GM12878 (cell line): ENCODE results near the gene PRRG4. TPM values are rescaled to one million over a fixed set of nuclear protein-coding genes. Genes with fewer than 3 reads are reported as not detected.

Experiments used
- ATAC-seq: fragments of 200-7000 bp; cut with Tn5 transposase; 3 replicates; pipeline ENCODE4 v1.9.1; 2020; ENCODE audit warnings: mild to moderate bottlenecking, moderate library complexity
- Bru-seq: library from RNA; stranded (reverse); fragments of 400-500 nt; gene quantifications from one replicate; lab custom pipeline; 2021; lab: Mats Ljungman, UMichigan
- BruChase-seq, 2 experiments: library from RNA; stranded (reverse); fragments of 400-500 nt; gene quantifications; one replicate each; lab custom pipeline; 2021; lab: Mats Ljungman, UMichigan
- BruUV-seq: library from RNA; stranded (reverse); fragments of 400-500 nt; replicated peaks from 2 replicates; lab custom pipeline; 2021; lab: Mats Ljungman, UMichigan
- CTCF ChIA-PET: fragments of 300-600 bp; sonication (Branson Sonifier 250); formaldehyde crosslinking; extraction: SDS; loops from one replicate; lab custom pipeline; 2021; ENCODE audit warnings: inconsistent platforms; lab: Yijun Ruan, JAX
- POLR2A ChIA-PET: fragments of 350-600 bp; formaldehyde crosslinking; extraction: SDS; loops from one replicate; lab custom pipeline; 2021; ENCODE audit warnings: inconsistent platforms; lab: Charles Lee
- RAD21 ChIA-PET: fragments of 300-600 bp; sonication (Branson Sonifier 250); formaldehyde crosslinking; loops from one replicate; lab custom pipeline; 2023; ENCODE audit warnings: antibody characterized with exemption; ENCODE audit not compliant: unreplicated experiment; lab: Charles Lee
- SMC1A ChIA-PET: fragments of 300-600 bp; sonication (Branson Sonifier 250); formaldehyde crosslinking; loops from one replicate; lab custom pipeline; 2023; ENCODE audit not compliant: unreplicated experiment, uncharacterized antibody; lab: Charles Lee
- DNase-seq: peaks from one replicate; pipeline ENCODE4 v3.0.0-alpha.2; 2011; ENCODE audit warnings: low read depth, low spot score
- FAIRE-seq: peaks from 3 replicates; lab custom pipeline; 2011; peaks lifted over from hg19 to GRCh38; lab: Jason Lieb, UNC
- H2AFZ ChIP-seq: 2 replicates; pipeline ENCODE4 v1.6.0; 2011; ENCODE audit warnings: low read depth, low read length, control low read depth; ENCODE audit not compliant: control insufficient read depth
- H3K27ac ChIP-seq: 2 replicates; pipeline ENCODE4 v1.5.1; 2011; ENCODE audit warnings: control low read depth; ENCODE audit not compliant: control insufficient read depth, insufficient read depth
- H3K27me3 ChIP-seq, 2 experiments: replicated peaks in 1 of 2; 2 replicates each; pipeline versions ENCODE4 v1.6.0 to v1.6.1; 2011; ENCODE audit warnings: low read length in 1 of 2; ENCODE audit not compliant: control insufficient read depth in 2 of 2, insufficient read depth in 2 of 2
- H3K36me3 ChIP-seq, 2 experiments: 2 replicates each; pipeline ENCODE4 v1.5.1; 2011; ENCODE audit warnings: low read length in 1 of 2; ENCODE audit not compliant: control insufficient read depth in 2 of 2, insufficient read depth in 2 of 2
- H3K4me1 ChIP-seq: 2 replicates; pipeline ENCODE4 v1.6.1; 2011; ENCODE audit warnings: mild to moderate bottlenecking, low read length, moderate library complexity, mixed read lengths; ENCODE audit not compliant: control insufficient read depth, insufficient read depth
- H3K4me2 ChIP-seq: 2 replicates; pipeline ENCODE4 v1.6.0; 2011; ENCODE audit warnings: control low read depth; ENCODE audit not compliant: control insufficient read depth, insufficient read depth
- H3K4me3 ChIP-seq: fragments of 200-600 bp; sonication (generic); 2 replicates; pipeline ENCODE4 v1.5.1; 2016
- H3K79me2 ChIP-seq: 2 replicates; pipeline ENCODE4 v1.6.0; 2011; ENCODE audit warnings: low read length; ENCODE audit not compliant: control insufficient read depth, insufficient read depth
- H3K9ac ChIP-seq: 2 replicates; pipeline ENCODE4 v1.8.0; 2011; ENCODE audit warnings: low read length, control low read depth, mixed read lengths; ENCODE audit not compliant: control insufficient read depth, insufficient read depth
- H3K9me3 ChIP-seq: replicated peaks from 3 replicates; pipeline ENCODE4 v1.5.1; 2011; ENCODE audit warnings: mild to moderate bottlenecking, low read length; ENCODE audit not compliant: control insufficient read depth, insufficient read depth
- H4K20me1 ChIP-seq: 2 replicates; pipeline ENCODE4 v1.6.0; 2011; ENCODE audit not compliant: control insufficient read depth, insufficient read depth
- BACH1 ChIP-seq: fragments of 450-650 bp; IDR thresholded peaks from 2 replicates; pipeline ENCODE4 v1.6.1; 2017; ENCODE audit warnings: mild to moderate bottlenecking, borderline replicate concordance
- EZH2 ChIP-seq: IDR thresholded peaks from 2 replicates; pipeline ENCODE4 v1.6.1; 2012; ENCODE audit warnings: low read depth, mild to moderate bottlenecking, control low read depth, inconsistent platforms, low read length, borderline replicate concordance; ENCODE audit not compliant: control insufficient read depth
- NR2F1 ChIP-seq: fragments of 450-650 bp; conservative IDR thresholded peaks from 2 replicates; pipeline ENCODE4 v1.6.1; 2017; ENCODE audit warnings: mild to moderate bottlenecking
- PAX5 ChIP-seq: IDR thresholded peaks from 2 replicates; pipeline ENCODE4 v1.6.1; 2011; ENCODE audit warnings: low read depth, low read length, borderline replicate concordance
- PKNOX1 ChIP-seq: fragments of 450-650 bp; IDR thresholded peaks from 2 replicates; pipeline ENCODE4 v1.6.1; 2016; ENCODE audit warnings: mild to moderate bottlenecking
- WGBS: methylation state at CpG from one replicate; pipeline ENCODE4 v1.1.6; 2016; ENCODE audit warnings: low lambda C conversion rate; ENCODE audit not compliant: insufficient replicate concordance, insufficient coverage; ENCODE audit errors: missing lambda C conversion rate; 5-methylcytosine and 5-hydroxymethylcytosine counted together
- in situ Hi-C: fragments of 300-500 bp; cut with MboI; formaldehyde crosslinking; loops from 9 replicates; pipeline ENCODE4 v1.14.3; 2018; ENCODE audit warnings: mixed read lengths
- intact Hi-C: fragments of 100-400 bp; cut with micrococcal nuclease; formaldehyde crosslinking; loops from one replicate; pipeline ENCODE4 v1.14.2; 2022; ENCODE audit not compliant: unreplicated experiment
- long read RNA-seq, 2 experiments: library from polyadenylated mRNA; unstranded; transcript quantifications; one replicate each; pipeline ENCODE4 v2.0.0, GENCODE V29; 2019 to 2020
- polyA minus RNA-seq, 3 experiments: library from RNA; depleted of rRNA, polyadenylated mRNA; stranded (reverse); fragments of >200 nt; gene quantifications; 2 replicates each; pipeline ENCODE4 v1.2.3, GENCODE V29; 2011
- polyA plus RNA-seq, 11 experiments: library from polyadenylated mRNA; depleted of rRNA in 4 of 11; unstranded in 6 of 11; stranded (reverse) in 5 of 11; fragments of >200 nt; fragmentation: Nextera tagmentation in 4 of 11; fragmentation: Illumina TruSeq in 1 of 11; extraction: Ambion mirVana in 4 of 11; extraction: Trizol in 1 of 11; gene quantifications; 1 replicate in 1 of 11; 2 replicates in 10 of 11; pipeline versions ENCODE4 v1.2.1 to v1.2.3, GENCODE V29; 2011 to 2016; ENCODE audit warnings: inconsistent platforms in 2 of 11, missing spikeins in 2 of 11, low read depth in 1 of 11
- total RNA-seq, 4 experiments: library from RNA; depleted of rRNA in 3 of 4; stranded (reverse); fragments of >200 nt in 3 of 4; fragmentation: Illumina TruSeq in 1 of 4; extraction: Trizol in 1 of 4; gene quantifications; 2 replicates each; pipeline versions ENCODE4 v1.2.1 to v1.2.3, GENCODE V29; 2013 to 2021
- TF ChIP-seq, protein P1 (sequence below): fragments of 450-650 bp; IDR thresholded peaks from 2 replicates; pipeline ENCODE4 v1.6.1; 2017; ENCODE audit warnings: mild to moderate bottlenecking, low read depth, inconsistent platforms; ENCODE audit not compliant: poor library complexity, severe bottlenecking
- TF ChIP-seq, protein P2 (sequence below): fragments of 450-650 bp; conservative IDR thresholded peaks from 2 replicates; pipeline ENCODE4 v1.6.1; 2017; ENCODE audit warnings: mild to moderate bottlenecking, moderate library complexity

The PRRG4 gene
- 3.3 and 3.5 TPM in 2 replicates for total RNA-seq (2013; cell fraction: nucleolus; rRNA removed)
- total RNA-seq (2014; rRNA removed) (2.3 and 2.8 TPM in 2 replicates), total RNA-seq (2014; rRNA removed; fragmentation: Illumina TruSeq; extraction: Trizol) (2.5 and 2.6 TPM in 2 replicates), total RNA-seq (2021) (2.1 and 2.7 TPM in 2 replicates), polyA plus RNA-seq (2011; rRNA removed) (4.9 and 6.2 TPM in 2 replicates), polyA plus RNA-seq (2014; fragmentation: Illumina TruSeq; extraction: Trizol) (2.5 and 3.2 TPM in 2 replicates), polyA plus RNA-seq (2014; fragmentation: Nextera tagmentation; extraction: Ambion mirVana) (1 to 10 TPM; 1.0 to 1.1 TPM), polyA plus RNA-seq (2014; rRNA removed) (1.5 and 1.7 TPM in 2 replicates), polyA plus RNA-seq (2016; fragmentation: Nextera tagmentation; extraction: Ambion mirVana) (under 1 TPM; 0.55 to 0.63 TPM), polyA minus RNA-seq (2011; rRNA and poly(A)+ RNA removed) (2.5 and 2.7 TPM in 2 replicates), Bru-seq, nascent RNA (percentile 62 among the genes with signal in this experiment), BruChase-seq, experiment 1, labeled RNA remaining after a 6-hour chase (percentile 65 among the genes with signal in this experiment), BruChase-seq, experiment 2, labeled RNA remaining after a 2-hour chase (percentile 67 among the genes with signal in this experiment)
- polyA plus RNA-seq (2011; ENCODE audit: low read depth) = 0.52 TPM
- 2.4 and 2.7 TPM in 2 replicates for polyA plus RNA-seq (2011; cell fraction: cytosol; rRNA removed)
- 1.2 and 1.4 TPM in 2 replicates for polyA plus RNA-seq (2011; cell fraction: nucleus; rRNA removed)
- polyA plus RNA-seq (2012) = 0.81 and 0.88 TPM in 2 replicates
- polyA minus RNA-seq (2011; cell fraction: cytosol; rRNA and poly(A)+ RNA removed) = 1.1 and 2.2 TPM in 2 replicates
- polyA minus RNA-seq (2011; cell fraction: nucleus; rRNA and poly(A)+ RNA removed) = 0.73 and 1.6 TPM in 2 replicates
- long read RNA-seq, experiment 1, full-length matches to known transcripts = 3 of 4 reads
- long read RNA-seq, experiment 1, partial matches to known transcripts = 0 of 4 reads
- long read RNA-seq, experiment 1, other reads (novel, unspliced or antisense) = 1 of 4 reads
- long read RNA-seq, experiment 2, full-length matches to known transcripts = 2 of 10 reads
- long read RNA-seq, experiment 2, partial matches to known transcripts = 0 of 10 reads
- long read RNA-seq, experiment 2, other reads (novel, unspliced or antisense) = 8 of 10 reads

GRCh38 chr11:32829680-32830412 lies at the start of gene PRRG4:
PRRG4 (plus strand) TSS chr11:32829927; CDS start chr11:32830530, 603 bp downstream.
- peak within 1 kb of the TSS; percentile 90 for H3K9ac ChIP-seq
- no peaks in the 10 kb centered on the region for H3K9me3 ChIP-seq
- intact Hi-C loops (loop anchor here (5.0 kb wide), 1 partner anchor 62 kb away; the partner anchor contains the start of gene QSER1), in situ Hi-C loops (no loop called here)
- FAIRE-seq (no peak), DNase-seq (no peak), ATAC-seq (peak; percentile 90)
- H3K4me3 ChIP-seq = peak within 1 kb of the TSS; percentile 84
- WGBS = under 1% methylated on average over 85 of the region's 85 CpGs
- POLR2A ChIA-PET = interaction anchor here (1.5 to 1.8 kb wide), 2 partner anchors 8 to 20 kb away, joined by 4 to 5 read pairs; no protein-coding TSS in a partner anchor
- peak within 1 kb of the TSS; percentile 90 for H3K4me2 ChIP-seq
- no peaks in the 10 kb centered on the region; the same call in 1 of the 2 replicates for H3K4me1 ChIP-seq
- H2AFZ ChIP-seq = peak within 1 kb of the TSS; percentile 95
- no peaks in the 10 kb centered on the region; a peak in 1 of 4 replicates for H3K27me3 ChIP-seq
- no TSS peak for BruUV-seq
- RAD21 ChIA-PET = interaction anchor here (1.3 to 1.8 kb wide), 3 partner anchors 20 to 65 kb away, joined by 5 to 11 read pairs (median 7); partner anchors contain the start of gene QSER1
- SMC1A ChIA-PET = interaction anchor here (1.2 to 1.6 kb wide), 2 partner anchors 20 to 63 kb away, joined by 4 to 5 read pairs; partner anchors contain the start of gene QSER1
- CTCF ChIA-PET = interaction anchor here (0.6 to 1.7 kb wide), 5 partner anchors 11 to 64 kb away, joined by 3 to 8 read pairs (median 6); no protein-coding TSS in a partner anchor
- no peaks in the 10 kb centered on the region for H4K20me1 ChIP-seq
- no peaks in the 10 kb centered on the region for H3K36me3 ChIP-seq
- no peaks in the 10 kb centered on the region; the same call in 1 of the 2 replicates for H3K79me2 ChIP-seq
- peak within 1 kb of the TSS; percentile 76 for H3K27ac ChIP-seq
- no peak for TF ChIP-seq EZH2
- TF ChIP-seq NR2F1 = peak; percentile 42
- TF ChIP-seq, protein P1, sequence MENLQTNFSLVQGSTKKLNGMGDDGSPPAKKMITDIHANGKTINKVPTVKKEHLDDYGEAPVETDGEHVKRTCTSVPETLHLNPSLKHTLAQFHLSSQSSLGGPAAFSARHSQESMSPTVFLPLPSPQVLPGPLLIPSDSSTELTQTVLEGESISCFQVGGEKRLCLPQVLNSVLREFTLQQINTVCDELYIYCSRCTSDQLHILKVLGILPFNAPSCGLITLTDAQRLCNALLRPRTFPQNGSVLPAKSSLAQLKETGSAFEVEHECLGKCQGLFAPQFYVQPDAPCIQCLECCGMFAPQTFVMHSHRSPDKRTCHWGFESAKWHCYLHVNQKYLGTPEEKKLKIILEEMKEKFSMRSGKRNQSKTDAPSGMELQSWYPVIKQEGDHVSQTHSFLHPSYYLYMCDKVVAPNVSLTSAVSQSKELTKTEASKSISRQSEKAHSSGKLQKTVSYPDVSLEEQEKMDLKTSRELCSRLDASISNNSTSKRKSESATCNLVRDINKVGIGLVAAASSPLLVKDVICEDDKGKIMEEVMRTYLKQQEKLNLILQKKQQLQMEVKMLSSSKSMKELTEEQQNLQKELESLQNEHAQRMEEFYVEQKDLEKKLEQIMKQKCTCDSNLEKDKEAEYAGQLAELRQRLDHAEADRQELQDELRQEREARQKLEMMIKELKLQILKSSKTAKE = no peak
- no peak for TF ChIP-seq PAX5
- TF ChIP-seq, protein P2, sequence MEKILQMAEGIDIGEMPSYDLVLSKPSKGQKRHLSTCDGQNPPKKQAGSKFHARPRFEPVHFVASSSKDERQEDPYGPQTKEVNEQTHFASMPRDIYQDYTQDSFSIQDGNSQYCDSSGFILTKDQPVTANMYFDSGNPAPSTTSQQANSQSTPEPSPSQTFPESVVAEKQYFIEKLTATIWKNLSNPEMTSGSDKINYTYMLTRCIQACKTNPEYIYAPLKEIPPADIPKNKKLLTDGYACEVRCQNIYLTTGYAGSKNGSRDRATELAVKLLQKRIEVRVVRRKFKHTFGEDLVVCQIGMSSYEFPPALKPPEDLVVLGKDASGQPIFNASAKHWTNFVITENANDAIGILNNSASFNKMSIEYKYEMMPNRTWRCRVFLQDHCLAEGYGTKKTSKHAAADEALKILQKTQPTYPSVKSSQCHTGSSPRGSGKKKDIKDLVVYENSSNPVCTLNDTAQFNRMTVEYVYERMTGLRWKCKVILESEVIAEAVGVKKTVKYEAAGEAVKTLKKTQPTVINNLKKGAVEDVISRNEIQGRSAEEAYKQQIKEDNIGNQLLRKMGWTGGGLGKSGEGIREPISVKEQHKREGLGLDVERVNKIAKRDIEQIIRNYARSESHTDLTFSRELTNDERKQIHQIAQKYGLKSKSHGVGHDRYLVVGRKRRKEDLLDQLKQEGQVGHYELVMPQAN = peak; percentile 23; the same call in 1 of the 2 replicates
- no peak for TF ChIP-seq PKNOX1
- TF ChIP-seq BACH1 = peak; percentile 54
